GM10248 (cell line): ENCODE measurements around the gene TMEM135.

Source experiments
- CTCF ChIA-PET: fragments of 300-600 bp; sonication (Branson Sonifier 250); formaldehyde crosslinking; extraction: SDS; loops from one replicate; lab custom pipeline; 2021; ENCODE audit warnings: antibody characterized with exemption; lab: Yijun Ruan, JAX
- POLR2A ChIA-PET: fragments of 350-650 bp; sonication (Branson Sonifier 250); formaldehyde crosslinking; extraction: SDS; loops from one replicate; lab custom pipeline; 2020; ENCODE audit warnings: antibody characterized with exemption; lab: Yijun Ruan, JAX
- DNase-seq: peaks from one replicate; pipeline ENCODE4 v3.0.0; 2012; ENCODE audit errors: extremely low spot score
- CTCF ChIP-seq: IDR thresholded peaks from 2 replicates; pipeline ENCODE4 v1.5.1; 2012; ENCODE audit warnings: mild to moderate bottlenecking, low read depth; ENCODE audit errors: extremely low read depth, missing control alignments, control extremely low read depth

TMEM135 gene

GRCh38 chr11:87300640-87301380 is 263.1 kb downstream of the TMEM135 start:
- ChIA-PET POLR2A (no interaction called here), CTCF (interaction anchor here (0.6 to 2.3 kb wide), 8 partner anchors 11 to 362 kb away, joined by 3 to 22 read pairs (median 3); no protein-coding TSS in a partner anchor)
- DNase-seq = no peak
- no peak for TF ChIP-seq CTCF

- ChIA-PET POLR2A (no interaction called here), CTCF (interaction anchor here (0.8 to 2.3 kb wide), 3 partner anchors 12 to 343 kb away, joined by 3 to 22 read pairs (median 5); no protein-coding TSS in a partner anchor)
- no peak for TF ChIP-seq CTCF
- DNase-seq = no peak
Measured at GRCh38 chr11:87301785-87302540, 264.2 kb downstream of the TMEM135 start.

GRCh38 chr11:87304412-87304811 is 266.7 kb downstream of the TMEM135 start:
- POLR2A ChIA-PET = no interaction called here
- CTCF ChIA-PET = interaction anchor here (1.3 to 1.7 kb wide), 4 partner anchors 10 to 366 kb away, joined by 3 to 4 read pairs (median 4); no protein-coding TSS in a partner anchor
- no peak for TF ChIP-seq CTCF
- no peak for DNase-seq

- POLR2A ChIA-PET = no interaction called here
- no peak for DNase-seq
- no peak for TF ChIP-seq CTCF
- CTCF ChIA-PET = interaction anchor here (1.0 to 1.7 kb wide), 2 partner anchors 12 to 17 kb away, joined by 3 to 4 read pairs; no protein-coding TSS in a partner anchor
Measured at GRCh38 chr11:87306262-87306851, 268.6 kb downstream of the TMEM135 start.

GRCh38 chr11:87307101-87307500 is 269.4 kb downstream of the TMEM135 start:
- DNase-seq = no peak
- POLR2A ChIA-PET = no interaction called here
- no peak for TF ChIP-seq CTCF
- CTCF ChIA-PET = no interaction called here

GRCh38 chr11:87315229-87315628 is 277.5 kb downstream of the TMEM135 start:
- CTCF ChIA-PET = interaction anchor here (0.9 to 1.1 kb wide), 2 partner anchors 10 to 517 kb away, joined by 3 read pairs; no protein-coding TSS in a partner anchor
- POLR2A ChIA-PET = no interaction called here
- TF ChIP-seq CTCF = no peak
- no peak for DNase-seq
